HCT116 (cell line): ENCODE data around the gene KLK8. TPM values are rescaled to one million over a fixed set of nuclear protein-coding genes. Genes with fewer than 3 reads are reported as not detected.

Experiments
- ATAC-seq: fragments of 200-7000 bp; cut with Tn5 transposase; 2 replicates; pipeline ENCODE4 v1.9.1; 2020; ENCODE audit warnings: mild to moderate bottlenecking, moderate library complexity
- BruUV-seq: library from RNA; stranded (reverse); fragments of 400-500 nt; replicated peaks from 2 replicates; lab custom pipeline; 2021; lab: Mats Ljungman, UMichigan
- CTCF ChIA-PET: fragments of 300-600 bp; sonication (Branson Sonifier 250); formaldehyde crosslinking; loops from one replicate; lab custom pipeline; 2021; ENCODE audit warnings: antibody characterized with exemption; lab: Charles Lee
- POLR2A ChIA-PET: fragments of 300-600, 350-600 bp; sonication (Branson Sonifier 250); formaldehyde crosslinking; loops from one replicate; lab custom pipeline; 2021; ENCODE audit warnings: antibody characterized with exemption; lab: Charles Lee
- RAD21 ChIA-PET, 2 experiments: fragments of 300-600 bp; sonication (Branson Sonifier 250); formaldehyde crosslinking; loops; one replicate each; lab custom pipeline; 2023; ENCODE audit warnings: low total read pairs in 2 of 2; ENCODE audit not compliant: uncharacterized antibody in 2 of 2, unreplicated experiment in 2 of 2, low non-redundant PET in 1 of 2; lab: Charles Lee
- DNase-seq: peaks from one replicate; pipeline ENCODE4 v3.0.0-alpha.2; 2010; ENCODE audit warnings: low read depth, low spot score
- H2AFZ ChIP-seq: fragments of 200-600 bp; shearing (Covaris generic), sonication (generic); 2 replicates; pipeline ENCODE4 v1.6.1; 2017; ENCODE audit warnings: low read depth, mixed run types, mixed read lengths, antibody characterized with exemption, low read length; ENCODE audit not compliant: poor library complexity, severe bottlenecking
- H3K27ac ChIP-seq: 2 replicates; pipeline ENCODE4 v1.5.1; 2012; ENCODE audit warnings: low read depth, low read length
- H3K27me3 ChIP-seq: fragments of 200-600 bp; sonication (generic); 2 replicates; pipeline ENCODE4 v1.6.1; 2016; ENCODE audit warnings: mixed run types, low read length, mixed read lengths; ENCODE audit not compliant: insufficient read depth
- H3K36me3 ChIP-seq, 2 experiments: fragments of 200-500 bp in 1 of 2; fragments of 200-600 bp in 1 of 2; sonication (Bioruptor generic) in 1 of 2; sonication (generic) in 1 of 2; 2 replicates each; pipeline versions ENCODE4 v1.5.1 to v1.6.1; 2014 to 2016; ENCODE audit warnings: low read length in 2 of 2, inconsistent platforms in 1 of 2, mixed read lengths in 1 of 2, mixed run types in 1 of 2; ENCODE audit not compliant: insufficient read depth in 2 of 2, control insufficient read depth in 1 of 2
- H3K4me1 ChIP-seq, 2 experiments: fragments of 200-600 bp in 1 of 2; sonication (generic) in 1 of 2; 2 replicates each; pipeline versions ENCODE4 v1.5.1 to v1.6.1; 2012 to 2017; ENCODE audit warnings: low read length in 2 of 2, inconsistent platforms in 1 of 2, mild to moderate bottlenecking in 1 of 2, mixed read lengths in 1 of 2, mixed run types in 1 of 2, moderate library complexity in 1 of 2; ENCODE audit not compliant: insufficient read depth in 2 of 2, control insufficient read depth in 1 of 2
- H3K4me2 ChIP-seq: fragments of 200-600 bp; sonication (generic); 2 replicates; pipeline ENCODE4 v1.6.1; 2017; ENCODE audit warnings: mixed run types, low read length, mixed read lengths
- H3K4me3 ChIP-seq, 2 experiments: fragments of 200-600 bp in 1 of 2; sonication (generic) in 1 of 2; replicated peaks in 1 of 2; 2 replicates each; pipeline ENCODE4 v1.5.1; 2011 to 2016; ENCODE audit warnings: low read length in 2 of 2, control low read depth in 1 of 2, low read depth in 1 of 2, mild to moderate bottlenecking in 1 of 2, mixed read lengths in 1 of 2, mixed run types in 1 of 2
- H3K79me2 ChIP-seq: fragments of 200-600 bp; sonication (generic); 2 replicates; pipeline ENCODE4 v1.6.1; 2017; ENCODE audit warnings: mild to moderate bottlenecking, mixed run types, low read length, moderate library complexity, mixed read lengths; ENCODE audit not compliant: insufficient read depth
- H3K9ac ChIP-seq: fragments of 200-600 bp; sonication (generic); 2 replicates; pipeline ENCODE4 v1.6.1; 2016; ENCODE audit warnings: low read length, mixed read lengths
- H3K9me2 ChIP-seq: fragments of 200-600 bp; sonication (generic), shearing (Covaris generic); 2 replicates; pipeline ENCODE4 v1.6.1; 2017; ENCODE audit warnings: mixed run types, mild to moderate bottlenecking, moderate library complexity; ENCODE audit not compliant: insufficient read depth
- H3K9me3 ChIP-seq, 2 experiments: fragments of 200-500 bp in 1 of 2; fragments of 200-600 bp in 1 of 2; sonication (Bioruptor generic) in 1 of 2; sonication (generic) in 1 of 2; 2 replicates each; pipeline ENCODE4 v1.6.1; 2014 to 2017; ENCODE audit warnings: low read length in 2 of 2, mixed read lengths in 2 of 2, inconsistent platforms in 1 of 2, low read depth in 1 of 2, mild to moderate bottlenecking in 1 of 2, mixed run types in 1 of 2, moderate library complexity in 1 of 2; ENCODE audit not compliant: control insufficient read depth in 1 of 2, insufficient read depth in 1 of 2
- H4K20me1 ChIP-seq: fragments of 200-600 bp; sonication (generic), shearing (Covaris generic); 2 replicates; pipeline ENCODE4 v1.6.1; 2017; ENCODE audit warnings: mixed run types, mild to moderate bottlenecking, moderate library complexity; ENCODE audit not compliant: insufficient read depth
- CEBPB ChIP-seq: IDR thresholded peaks from 2 replicates; pipeline ENCODE4 v1.6.1; 2012; ENCODE audit warnings: low read depth
- EGR1 ChIP-seq: IDR thresholded peaks from 2 replicates; pipeline ENCODE4 v1.6.1; 2012; ENCODE audit warnings: low read depth
- ELF1 ChIP-seq: IDR thresholded peaks from 2 replicates; pipeline ENCODE4 v1.6.1; 2012; ENCODE audit warnings: low read depth, borderline replicate concordance
- EZH2phosphoT487 ChIP-seq: fragments of 200-600 bp; IDR thresholded peaks from 2 replicates; pipeline ENCODE4 v1.6.1; 2018; ENCODE audit warnings: antibody characterized with exemption, borderline replicate concordance
- FOSL1 ChIP-seq: IDR thresholded peaks from 2 replicates; pipeline ENCODE4 v1.6.1; 2012; ENCODE audit warnings: low read depth
- POLR2A ChIP-seq: IDR thresholded peaks from 2 replicates; pipeline ENCODE4 v1.7.0; 2011; ENCODE audit warnings: borderline replicate concordance; ENCODE audit not compliant: insufficient read depth, insufficient read length; ENCODE audit errors: extremely low read depth
- RAD21 ChIP-seq: IDR thresholded peaks from 2 replicates; pipeline ENCODE4 v1.6.1; 2012; ENCODE audit warnings: low read depth, mild to moderate bottlenecking
- SIN3A ChIP-seq: IDR thresholded peaks from 2 replicates; pipeline ENCODE4 v1.6.1; 2012; ENCODE audit warnings: low read depth
- SRF ChIP-seq: IDR thresholded peaks from 2 replicates; pipeline ENCODE4 v1.6.1; 2012; ENCODE audit warnings: low read depth
- TCF7L2 ChIP-seq: IDR thresholded peaks from 2 replicates; pipeline ENCODE4 v1.7.0; 2011; ENCODE audit warnings: borderline replicate concordance, inconsistent platforms; ENCODE audit not compliant: insufficient read depth, insufficient read length; ENCODE audit errors: extremely low read depth
- YY1 ChIP-seq: IDR thresholded peaks from 2 replicates; pipeline ENCODE4 v1.6.1; 2011; ENCODE audit warnings: low read length, low read depth, moderate library complexity, mild to moderate bottlenecking; ENCODE audit not compliant: insufficient replicate concordance; ENCODE audit errors: extremely low read depth
- ZFX ChIP-seq: fragments of 450-650 bp; IDR thresholded peaks from 2 replicates; pipeline ENCODE4 v1.6.1; 2017
- intact Hi-C: fragments of 100-400 bp; cut with micrococcal nuclease; formaldehyde crosslinking; loops from 2 replicates; pipeline ENCODE4 v1.10.0; 2022
- total RNA-seq: library from RNA; stranded (reverse); gene quantifications from one replicate; pipeline ENCODE4 v1.2.1, GENCODE V29; 2021; ENCODE audit not compliant: unreplicated experiment
- TF ChIP-seq, protein P1 (sequence below): IDR thresholded peaks from 2 replicates; pipeline ENCODE4 v1.6.1; 2011; ENCODE audit warnings: mild to moderate bottlenecking, low read length, moderate library complexity; ENCODE audit not compliant: insufficient replicate concordance; ENCODE audit errors: extremely low read depth
- TF ChIP-seq, protein P2 (sequence below): IDR thresholded peaks from 2 replicates; pipeline ENCODE4 v1.6.1; 2012

Gene KLK8
- total RNA-seq, 1 experiment from 2014 or later, result 92.8 TPM

DNA sequence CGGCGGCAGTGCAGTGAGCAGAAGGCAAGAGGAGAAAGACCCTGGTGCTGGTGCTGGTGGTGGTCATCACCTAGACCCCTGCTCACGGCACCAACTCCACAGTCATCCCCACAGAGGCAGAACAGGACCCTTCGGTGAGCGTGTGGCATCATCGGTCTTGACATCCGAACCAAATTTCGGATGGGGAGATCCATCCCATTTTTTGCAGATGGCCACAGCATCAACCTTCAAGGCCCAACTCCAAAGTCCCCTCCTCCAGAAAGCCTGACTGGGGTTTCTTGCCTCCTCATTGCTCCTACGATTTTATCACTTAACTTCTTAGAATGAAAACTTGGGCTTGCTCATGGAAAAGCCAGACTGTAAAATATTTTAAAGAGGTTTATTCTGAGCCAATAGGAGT, 42.1 kb upstream of the KLK8 start:
- CTCF ChIA-PET, result interaction anchor here (0.7 kb wide), 1 partner anchor 25 kb away, joined by 3 read pairs; no protein-coding TSS in a partner anchor
- Histone ChIP-seq H3K9ac (no peak overlapping the region), H3K9me2 (no peaks in the 10 kb centered on the region), H3K9me3 (no peaks in the 10 kb centered on the region), H3K79me2 (no peaks in the 10 kb centered on the region), H3K27me3 (no peaks in the 10 kb centered on the region), H3K4me3 (no peak overlapping the region)
- TF ChIP-seq SRF (no peak), EZH2phosphoT487 (no peak), ELF1 (no peak), SIN3A (no peak), RAD21 (no peak), POLR2A (no peak), FOSL1 (no peak), YY1 (no peak), ZFX (no peak), CEBPB (no peak), TCF7L2 (no peak), EGR1 (no peak)
- TF ChIP-seq, protein P1, sequence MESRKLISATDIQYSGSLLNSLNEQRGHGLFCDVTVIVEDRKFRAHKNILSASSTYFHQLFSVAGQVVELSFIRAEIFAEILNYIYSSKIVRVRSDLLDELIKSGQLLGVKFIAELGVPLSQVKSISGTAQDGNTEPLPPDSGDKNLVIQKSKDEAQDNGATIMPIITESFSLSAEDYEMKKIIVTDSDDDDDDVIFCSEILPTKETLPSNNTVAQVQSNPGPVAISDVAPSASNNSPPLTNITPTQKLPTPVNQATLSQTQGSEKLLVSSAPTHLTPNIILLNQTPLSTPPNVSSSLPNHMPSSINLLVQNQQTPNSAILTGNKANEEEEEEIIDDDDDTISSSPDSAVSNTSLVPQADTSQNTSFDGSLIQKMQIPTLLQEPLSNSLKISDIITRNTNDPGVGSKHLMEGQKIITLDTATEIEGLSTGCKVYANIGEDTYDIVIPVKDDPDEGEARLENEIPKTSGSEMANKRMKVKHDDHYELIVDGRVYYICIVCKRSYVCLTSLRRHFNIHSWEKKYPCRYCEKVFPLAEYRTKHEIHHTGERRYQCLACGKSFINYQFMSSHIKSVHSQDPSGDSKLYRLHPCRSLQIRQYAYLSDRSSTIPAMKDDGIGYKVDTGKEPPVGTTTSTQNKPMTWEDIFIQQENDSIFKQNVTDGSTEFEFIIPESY, result no peak
- TF ChIP-seq, protein P2, sequence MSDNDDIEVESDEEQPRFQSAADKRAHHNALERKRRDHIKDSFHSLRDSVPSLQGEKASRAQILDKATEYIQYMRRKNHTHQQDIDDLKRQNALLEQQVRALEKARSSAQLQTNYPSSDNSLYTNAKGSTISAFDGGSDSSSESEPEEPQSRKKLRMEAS, result no peak
- TF ChIP-seq, all 23 proteins: peak for 0
- no TSS peak for BruUV-seq
- Histone ChIP-seq H3K36me3 (no peaks in the 10 kb centered on the region), H3K4me2 (no peak overlapping the region), H2AFZ (no peak overlapping the region), H3K4me1 (no peaks in the 10 kb centered on the region), H4K20me1 (no peaks in the 10 kb centered on the region), H3K27ac (no peak overlapping the region)
- POLR2A ChIA-PET, result no interaction called here
- RAD21 ChIA-PET, result no interaction called here
- intact Hi-C loops, result no loop called here
- DNase-seq (no peak), ATAC-seq (no peak)
